ENCODE data around the gene ATP10B.

- TF ChIP-seq CTCF (IDR thresholded peaks at IDR 0.05; ENCODE audit: control extremely low read depth in 1 of 3, insufficient read depth in 1 of 3, low read depth in 1 of 3, low read length in 3 of 3) = no peak
- TF ChIP-seq RNF2 (IDR thresholded peaks at IDR 0.05; ENCODE audit: borderline replicate concordance, low read depth, low read length, missing control alignments, poor library complexity, severe bottlenecking) = no peak
- TF ChIP-seq POLR2AphosphoS5 (IDR thresholded peaks at IDR 0.05; ENCODE audit: low read depth, low read length) = no peak
- TF ChIP-seq USF2 (IDR thresholded peaks at IDR 0.05; ENCODE audit: low read length) = no peak
- no peak for TF ChIP-seq TAF1 (IDR thresholded peaks at IDR 0.05; ENCODE audit: low read depth, low read length)
- no peak for TF ChIP-seq EP300 (IDR thresholded peaks at IDR 0.05; ENCODE audit: borderline replicate concordance in 1 of 2, low read depth in 2 of 2, low read length in 2 of 2)
- no peak for TF ChIP-seq SIN3A (conservative IDR thresholded peaks at IDR 0.05 in 1 of 2, IDR thresholded peaks at IDR 0.05 in 1 of 2; ENCODE audit: low read depth in 1 of 2, low read length in 2 of 2)
- no peak for TF ChIP-seq GTF2F1 (IDR thresholded peaks at IDR 0.05; ENCODE audit: borderline replicate concordance, low read depth, low read length)
- no peak for TF ChIP-seq CEBPB (IDR thresholded peaks at IDR 0.05; ENCODE audit: low read depth, low read length)
- TF ChIP-seq TCF12 (IDR thresholded peaks at IDR 0.05; ENCODE audit: low read depth, low read length) = no peak
- no peak for TF ChIP-seq POLR2A (IDR thresholded peaks at IDR 0.05; ENCODE audit: control extremely low read depth in 1 of 2, low read depth in 2 of 2, low read length in 2 of 2)
Measured at GRCh38 chr5:160720822-160721221, 131.2 kb downstream of the ATP10B start.

All from H1 (cell line).